Measurements from ENCODE around the gene ATG7.
"Not testable (repeated sequence)": the region's sequence is repeated elsewhere in the genome, so short reads cannot be mapped to it uniquely, and the experiment has no call there.

The ATG7 gene

DNA sequence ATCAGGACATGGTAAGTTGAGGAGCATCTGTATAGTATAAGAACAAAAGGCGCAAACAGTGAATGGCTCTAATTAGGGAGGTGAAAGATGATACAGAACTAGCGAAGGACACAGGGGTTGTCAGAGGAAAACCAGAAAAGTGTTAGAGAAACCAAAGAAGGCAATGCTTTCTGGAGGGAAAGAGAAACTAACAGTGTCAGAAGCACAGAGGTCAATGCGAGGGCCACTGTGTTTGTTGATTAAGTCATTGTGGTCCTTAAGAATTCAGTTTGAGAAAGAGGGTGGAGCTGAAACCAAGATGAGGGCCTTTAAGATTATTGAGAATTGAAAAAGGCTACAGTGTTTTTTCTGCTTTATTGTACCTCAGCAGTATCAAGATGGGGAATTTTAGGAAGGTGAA lies 28.8 kb downstream of the ATG7 start:
- DNase-seq (ENCODE audit: low read depth): no peak

DNA sequence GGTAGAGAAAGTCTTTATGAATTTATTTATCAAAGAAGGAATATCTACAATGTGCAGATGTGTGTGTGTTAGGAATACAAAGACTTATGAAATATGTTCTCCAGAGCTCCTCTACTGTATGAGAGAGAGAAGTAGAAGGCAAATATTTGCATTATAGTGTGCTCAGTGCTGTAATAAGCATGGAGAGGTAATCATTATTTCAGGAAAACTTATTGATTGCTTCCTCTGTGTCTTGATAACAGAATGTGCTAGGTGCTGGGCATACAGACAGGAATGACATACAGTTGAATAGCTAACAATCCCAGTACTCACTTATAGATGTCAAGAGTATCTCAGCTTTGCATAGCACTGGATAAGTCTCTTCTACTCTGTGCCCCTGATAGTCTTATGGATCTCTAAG lies 30.2 kb downstream of the ATG7 start:
- DNase-seq (ENCODE audit: low read depth): no peak

DNA sequence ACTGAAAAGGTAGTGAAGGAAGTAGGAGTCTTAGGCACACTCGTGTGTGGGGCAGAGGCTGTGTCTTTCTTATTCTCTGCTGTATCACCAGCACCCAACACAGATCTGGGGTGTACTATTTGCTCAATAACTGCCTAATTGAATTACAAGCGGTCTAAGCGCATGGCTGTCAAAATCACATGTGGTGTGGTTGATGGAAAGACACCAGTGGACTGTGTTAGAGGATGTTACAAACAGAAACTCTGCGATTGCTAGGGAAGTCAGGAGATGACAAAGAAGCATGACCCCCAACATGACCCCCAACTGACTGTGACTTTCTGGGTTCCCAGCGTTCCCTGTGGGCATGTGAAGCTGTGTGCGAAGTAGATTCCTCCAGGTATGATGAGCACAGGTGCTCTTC lies 32.0 kb downstream of the ATG7 start:
- no peak for DNase-seq (ENCODE audit: low read depth)

GRCh38 chr3:11305509-11305908 lies 33.3 kb downstream of the ATG7 start:
- no peak for DNase-seq (ENCODE audit: low read depth)

DNA sequence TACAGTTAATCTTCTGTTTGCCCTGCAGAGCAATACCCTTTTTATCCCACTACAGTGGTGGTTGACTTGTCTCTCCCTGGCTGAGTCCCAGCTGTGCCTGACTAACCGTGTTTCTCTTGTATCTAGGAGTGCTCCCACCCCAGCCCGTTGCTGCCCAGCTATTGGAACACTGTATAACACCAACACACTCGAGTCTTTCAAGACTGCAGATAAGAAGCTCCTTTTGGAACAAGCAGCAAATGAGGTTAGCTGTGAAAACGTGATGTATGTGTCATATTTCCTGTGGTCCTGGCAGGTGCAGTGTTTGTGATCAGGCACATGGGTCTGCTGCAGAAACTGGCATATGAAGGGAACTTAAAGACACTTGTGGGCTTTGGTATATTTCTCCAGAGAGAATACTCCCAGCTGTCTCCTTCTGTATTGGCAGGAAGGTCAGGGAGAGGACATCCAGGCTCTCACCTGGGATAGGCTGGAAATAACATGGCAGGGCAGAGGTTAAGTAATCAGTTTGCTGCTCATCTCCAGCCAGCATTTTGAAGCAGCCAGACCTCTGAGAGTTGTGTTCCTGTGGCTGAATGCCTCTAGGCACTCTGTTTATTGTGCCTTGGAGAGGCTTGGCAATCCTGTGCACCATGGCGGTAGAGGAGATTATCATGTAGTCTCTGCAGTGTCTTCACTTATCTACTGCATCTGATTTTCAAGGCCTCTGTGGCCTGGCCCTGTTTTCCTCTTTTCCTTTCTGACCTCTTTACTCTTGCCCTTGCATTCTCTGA lies 34.8 kb downstream of the ATG7 start:
- no peak for DNase-seq (ENCODE audit: low read depth)

GRCh38 chr3:11307830-11308432 lies 35.7 kb downstream of the ATG7 start:
- no peak for DNase-seq (ENCODE audit: low read depth)

- no peak for DNase-seq (ENCODE audit: low read depth)
Measured at GRCh38 chr3:11310258-11310657, 38.1 kb downstream of the ATG7 start.

DNA sequence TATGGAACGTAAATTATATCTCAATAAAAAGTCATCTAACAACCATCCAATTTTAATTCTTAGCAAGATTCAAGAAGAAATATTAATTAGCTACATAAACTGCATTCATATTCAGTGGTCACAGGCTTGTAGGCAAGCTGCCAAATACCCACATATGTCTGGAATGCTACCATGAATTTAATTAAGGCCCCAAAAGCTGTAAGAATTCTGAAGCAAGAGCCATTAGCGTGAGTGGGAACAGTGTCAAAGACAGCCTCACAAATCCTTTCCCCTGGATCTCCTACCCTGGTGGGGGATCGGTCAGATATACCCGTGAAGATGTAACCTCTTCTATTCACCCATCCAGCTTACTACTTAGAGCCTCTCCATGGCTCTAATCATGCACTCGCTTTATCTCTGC lies 40.0 kb downstream of the ATG7 start:
- no peak for DNase-seq (ENCODE audit: low read depth)

- DNase-seq (ENCODE audit: low read depth): no peak
Measured at GRCh38 chr3:11317300-11317699, 45.1 kb downstream of the ATG7 start.

- no peak for DNase-seq (ENCODE audit: low read depth)
Measured at GRCh38 chr3:11322931-11323330, 50.7 kb downstream of the ATG7 start.

DNA sequence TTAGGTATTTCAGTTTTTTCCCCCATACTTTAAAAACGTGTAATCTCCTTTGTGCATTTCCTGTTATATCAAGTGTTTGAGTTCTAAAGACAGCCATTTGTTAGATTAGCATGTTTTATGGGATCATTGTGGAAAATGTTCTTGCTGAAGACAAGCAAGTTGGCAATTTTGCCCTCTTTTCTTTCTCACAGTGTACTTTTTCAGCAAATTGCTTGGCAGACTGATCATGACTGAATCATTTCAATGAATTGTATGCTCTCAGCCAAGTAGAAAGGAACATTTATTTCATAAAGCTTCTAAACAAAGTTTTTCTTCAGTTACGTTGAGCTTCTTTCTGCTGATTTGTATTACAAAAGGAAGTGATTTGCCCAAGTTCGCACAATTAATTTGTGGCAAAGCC lies 51.6 kb downstream of the ATG7 start:
- DNase-seq (ENCODE audit: low read depth): no peak

DNA sequence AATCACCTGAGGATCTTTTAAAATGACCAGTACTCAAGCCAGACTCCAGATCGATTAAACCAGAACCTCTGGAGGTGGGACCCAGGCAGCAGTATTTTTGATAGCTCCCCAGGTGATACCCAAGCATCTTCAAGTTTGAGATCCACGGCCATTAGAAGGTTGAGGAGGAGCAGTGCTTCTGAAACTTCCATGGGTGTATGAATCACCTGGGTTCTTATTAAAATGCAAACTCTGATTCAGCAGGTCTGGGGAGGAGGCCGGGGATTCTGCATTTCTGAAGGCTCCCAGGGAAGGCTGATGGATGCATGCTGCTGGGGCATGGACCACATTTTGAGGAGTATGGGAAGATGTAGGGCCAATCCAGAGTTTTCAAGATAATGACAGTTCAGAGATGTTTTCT lies 55.4 kb downstream of the ATG7 start:
- DNase-seq (ENCODE audit: low read depth): no peak

DNA sequence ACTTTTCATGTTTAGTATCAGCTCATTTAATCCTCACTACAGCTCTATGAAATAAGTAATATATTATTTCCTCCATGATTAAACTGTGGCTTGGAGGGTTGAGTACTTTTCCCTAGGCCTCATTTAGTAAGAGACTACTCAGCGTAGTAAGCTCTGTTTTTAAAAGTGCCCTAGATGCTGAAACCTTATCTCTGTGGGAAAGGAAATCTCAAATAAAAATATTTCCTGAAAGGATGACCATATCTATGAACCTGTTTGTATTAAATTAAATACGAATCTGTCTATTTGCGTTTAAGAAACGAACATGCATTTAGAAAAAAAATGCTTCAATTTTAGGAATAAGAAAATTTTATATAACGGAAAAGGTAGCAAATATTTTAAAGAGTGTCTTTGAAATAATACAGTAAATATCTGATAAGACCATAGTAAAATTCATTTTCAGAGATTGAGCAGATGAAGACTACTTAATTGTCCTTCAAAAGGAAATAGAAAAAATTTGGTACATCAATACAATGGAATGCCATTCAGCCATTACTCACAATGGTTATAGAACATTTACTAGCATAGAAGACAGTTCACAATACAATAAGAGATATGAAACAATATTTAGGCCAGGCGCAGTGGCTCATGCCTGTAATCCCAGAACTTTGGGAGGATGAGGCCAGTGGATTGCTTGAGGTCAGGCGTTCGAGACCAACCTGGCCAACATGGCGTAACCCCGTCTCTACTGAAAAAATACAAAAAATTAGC lies 56.2 kb downstream of the ATG7 start:
- DNase-seq (ENCODE audit: low read depth): no peak

GRCh38 chr3:11329777-11330176 lies 57.6 kb downstream of the ATG7 start:
- DNase-seq (ENCODE audit: low read depth): no peak

- no peak for DNase-seq (ENCODE audit: low read depth)
Measured at GRCh38 chr3:11331101-11331500, 58.9 kb downstream of the ATG7 start.

GRCh38 chr3:11335056-11335608 lies 62.9 kb downstream of the ATG7 start:
- no peak for DNase-seq (ENCODE audit: low read depth)

GRCh38 chr3:11339541-11339940 lies 67.3 kb downstream of the ATG7 start:
- no peak for DNase-seq (ENCODE audit: low read depth)

- DNase-seq (ENCODE audit: low read depth): no peak
Measured at GRCh38 chr3:11346416-11346815, 74.2 kb downstream of the ATG7 start.

- not testable (repeated sequence) for DNase-seq (ENCODE audit: low read depth)
Measured at GRCh38 chr3:11348877-11349276, 76.7 kb downstream of the ATG7 start.

DNA sequence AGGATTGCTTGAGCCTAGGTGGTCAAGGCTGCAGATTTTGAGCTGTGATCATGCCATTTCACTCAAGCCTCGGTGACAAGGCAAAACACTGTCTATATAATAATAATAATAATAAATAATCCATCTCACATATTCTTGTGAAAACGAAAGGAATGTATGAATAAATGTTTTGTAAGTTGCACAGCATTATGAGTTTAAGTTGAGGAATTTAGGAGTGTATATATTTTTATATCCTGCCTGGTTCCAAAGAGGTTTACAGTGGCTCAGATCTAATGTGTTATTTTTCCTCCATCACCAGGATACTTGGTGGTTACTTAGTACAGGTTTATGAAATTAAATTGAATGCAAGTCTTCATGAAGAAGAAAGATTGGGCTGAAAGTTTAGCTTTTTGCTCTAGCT lies 77.2 kb downstream of the ATG7 start:
- DNase-seq (ENCODE audit: low read depth): no peak

DNA sequence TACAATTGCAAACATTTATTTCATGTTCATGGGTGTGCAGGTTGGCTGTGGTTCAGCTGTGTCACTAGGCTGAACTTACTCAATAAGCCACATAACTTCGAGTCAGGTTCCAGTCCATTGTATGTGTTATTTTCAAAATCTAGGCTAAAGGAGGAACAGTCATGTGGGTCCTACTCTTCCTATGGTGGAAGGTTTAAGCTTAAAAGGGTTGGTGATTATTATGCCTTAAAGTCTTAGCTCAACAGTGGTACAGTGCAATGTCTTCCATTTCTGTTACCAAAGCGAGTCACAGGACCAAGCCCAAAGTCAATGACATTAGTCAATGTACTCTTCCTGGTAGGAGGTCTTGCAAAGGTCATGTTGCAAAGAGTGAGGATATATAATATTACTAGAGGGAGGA lies 78.2 kb downstream of the ATG7 start:
- DNase-seq (ENCODE audit: low read depth): no peak

- no peak for DNase-seq (ENCODE audit: low read depth)
Measured at GRCh38 chr3:11351451-11351850, 79.3 kb downstream of the ATG7 start.

GRCh38 chr3:11356269-11356668 lies 84.1 kb downstream of the ATG7 start:
- no peak for DNase-seq (ENCODE audit: low read depth)
